OCI-LY3 (cell line): ENCODE results near the gene COPZ2.

ENCODE experiments used
- H2AFZ ChIP-seq: fragments of 200-600, 300-600 bp; shearing (Covaris generic); 2 replicates; pipeline ENCODE4 v1.6.0; 2014; ENCODE audit warnings: antibody characterized with exemption, low read depth, low read length
- H3K27ac ChIP-seq: fragments of 200-600, 300-600 bp; sonication (generic); 2 replicates; pipeline ENCODE4 v1.5.1; 2014; ENCODE audit warnings: mild to moderate bottlenecking, low read length, moderate library complexity, mixed read lengths
- H3K27me3 ChIP-seq: fragments of 200-600, 300-600 bp; sonication (generic); 2 replicates; pipeline ENCODE4 v1.6.1; 2014; ENCODE audit warnings: low read depth, low read length, mixed read lengths
- H3K36me3 ChIP-seq: fragments of 200-600, 300-600 bp; sonication (generic); replicated peaks from 2 replicates; pipeline ENCODE3; 2014; ENCODE audit warnings: low read depth, low read length, mixed read lengths
- H3K4me1 ChIP-seq: fragments of 300-600, 200-600 bp; sonication (generic); 2 replicates; pipeline ENCODE4 v1.6.1; 2014; ENCODE audit warnings: low read length, mixed read lengths
- H3K4me2 ChIP-seq: fragments of 200-600, 300-600 bp; sonication (generic); 2 replicates; pipeline ENCODE4 v1.6.1; 2014; ENCODE audit warnings: low read length, mixed read lengths
- H3K4me3 ChIP-seq: fragments of 300-600, 200-600 bp; sonication (generic); 2 replicates; pipeline ENCODE4 v1.5.1; 2014; ENCODE audit warnings: antibody characterized with exemption, mild to moderate bottlenecking, low read length, moderate library complexity
- H3K79me2 ChIP-seq: fragments of 300-600, 200-600 bp; shearing (Covaris generic); 2 replicates; pipeline ENCODE4 v1.6.1; 2014; ENCODE audit warnings: mild to moderate bottlenecking, low read length, mixed read lengths
- H3K9ac ChIP-seq: fragments of 300-600, 200-600 bp; shearing (Covaris generic); 2 replicates; pipeline ENCODE4 v1.6.0; 2014; ENCODE audit warnings: mild to moderate bottlenecking, low read length, moderate library complexity
- H3K9me3 ChIP-seq: fragments of 200-600, 300-600 bp; shearing (Covaris generic); 2 replicates; pipeline ENCODE4 v1.6.1; 2014; ENCODE audit warnings: low read length, mixed read lengths; ENCODE audit not compliant: insufficient read depth
- H4K20me1 ChIP-seq: fragments of 200-600, 300-600 bp; sonication (generic); 2 replicates; pipeline ENCODE4 v1.6.1; 2016; ENCODE audit warnings: low read length, mixed read lengths; ENCODE audit not compliant: insufficient read depth
- CTCF ChIP-seq: fragments of 200-600, 300-600 bp; sonication (generic); IDR thresholded peaks from 2 replicates; pipeline ENCODE4 v1.5.1; 2014; ENCODE audit warnings: antibody characterized with exemption, low read length, low read depth
- EZH2phosphoT487 ChIP-seq: fragments of 200-600 bp; shearing (Covaris generic); IDR thresholded peaks from 2 replicates; pipeline ENCODE4 v1.6.1; 2018; ENCODE audit warnings: antibody characterized with exemption, mixed run types, low read depth

COPZ2 gene

GRCh38 chr17:48030531-48030930 lies 7.1 kb downstream of the COPZ2 start:
- H3K27ac ChIP-seq, result no peak overlapping the region
- H3K4me3 ChIP-seq, result no peak overlapping the region
- H3K4me2 ChIP-seq, result no peak overlapping the region
- no peaks in the 10 kb centered on the region for H3K36me3 ChIP-seq
- H3K9me3 ChIP-seq, result no peaks in the 10 kb centered on the region
- H4K20me1 ChIP-seq, result no peaks in the 10 kb centered on the region
- H3K27me3 ChIP-seq, result no peaks in the 10 kb centered on the region
- peaks cover 14% of the 10 kb centered on the region for H3K4me1 ChIP-seq
- no peak overlapping the region for H2AFZ ChIP-seq
- no peak for TF ChIP-seq CTCF
- TF ChIP-seq EZH2phosphoT487, result no peak
- H3K79me2 ChIP-seq, result no peaks in the 10 kb centered on the region
- H3K9ac ChIP-seq, result no peak overlapping the region

- Histone ChIP-seq H3K4me1 (peaks cover 15% of the 10 kb centered on the region), H3K4me3 (no peak overlapping the region), H3K79me2 (no peaks in the 10 kb centered on the region), H4K20me1 (no peaks in the 10 kb centered on the region), H3K9ac (no peak overlapping the region), H3K27ac (no peak overlapping the region), H3K36me3 (no peaks in the 10 kb centered on the region), H2AFZ (no peak overlapping the region), H3K9me3 (no peaks in the 10 kb centered on the region), H3K4me2 (no peak overlapping the region), H3K27me3 (no peaks in the 10 kb centered on the region)
- TF ChIP-seq EZH2phosphoT487 (no peak), CTCF (no peak)
These were observed 8.9 kb downstream of the COPZ2 start for GRCh38 chr17:48028736-48029135.

- Histone ChIP-seq H3K36me3 (no peaks in the 10 kb centered on the region), H3K4me3 (no peak overlapping the region), H3K9me3 (no peaks in the 10 kb centered on the region), H3K27ac (no peak overlapping the region), H3K4me2 (no peak overlapping the region), H3K4me1 (peaks cover 20% of the 10 kb centered on the region), H3K27me3 (no peaks in the 10 kb centered on the region), H4K20me1 (no peaks in the 10 kb centered on the region), H3K9ac (no peak overlapping the region), H3K79me2 (no peaks in the 10 kb centered on the region), H2AFZ (no peak overlapping the region)
- no peak for TF ChIP-seq EZH2phosphoT487
- TF ChIP-seq CTCF, result no peak
These were observed 10.1 kb downstream of the COPZ2 start for GRCh38 chr17:48027322-48027981.

GRCh38 chr17:48026502-48027321 lies 10.9 kb downstream of the COPZ2 start:
- Histone ChIP-seq H3K9me3 (no peaks in the 10 kb centered on the region), H3K79me2 (no peaks in the 10 kb centered on the region), H3K4me1 (peaks cover 20% of the 10 kb centered on the region), H4K20me1 (no peaks in the 10 kb centered on the region), H3K27me3 (no peaks in the 10 kb centered on the region), H3K36me3 (no peaks in the 10 kb centered on the region), H3K27ac (no peak overlapping the region), H3K9ac (peak overlapping the region; percentile 6; the same call in 1 of the 2 replicates), H2AFZ (peak overlapping the region; percentile 1; the same call in 1 of the 2 replicates), H3K4me2 (peak overlapping the region; percentile 100), H3K4me3 (peak overlapping the region; percentile 31; the same call in 1 of the 2 replicates)
- no peak for TF ChIP-seq EZH2phosphoT487
- TF ChIP-seq CTCF, result peak; percentile 92
